Cardiac fibroblast (primary cell): ENCODE data around the gene TCF7L1.
A peak's percentile ranks its signal among the peaks of the same experiment; 100 is the strongest.

Source experiments
- DNase-seq, 2 donors: peaks; one replicate each; pipeline versions ENCODE4 v3.0.0 to v3.0.0-alpha.2; 2010; ENCODE audit warnings: low read depth in 2 of 2
- H3K4me3 ChIP-seq, 2 donors: replicated peaks in 1 of 2; 1 replicate in 1 of 2; 2 replicates in 1 of 2; pipeline ENCODE4 v1.5.1; 2011; ENCODE audit warnings: low read depth in 2 of 2, low read length in 2 of 2, mild to moderate bottlenecking in 2 of 2, moderate library complexity in 1 of 2
- CTCF ChIP-seq: IDR thresholded peaks from one replicate; pipeline ENCODE4 v1.5.1; 2011; ENCODE audit warnings: low read depth, mild to moderate bottlenecking, low read length, inconsistent platforms

TCF7L1 gene

GRCh38 chr2:85244828-85245227, 111.6 kb downstream of the TCF7L1 start:
- no peak for DNase-seq
- H3K4me3 ChIP-seq = no peak overlapping the region
- no peak for TF ChIP-seq CTCF

GRCh38 chr2:85245891-85246290, 112.7 kb downstream of the TCF7L1 start:
- TF ChIP-seq CTCF = no peak
- no peak overlapping the region for H3K4me3 ChIP-seq
- no peak for DNase-seq

- TF ChIP-seq CTCF = no peak
- DNase-seq = no peak
- H3K4me3 ChIP-seq = no peak overlapping the region
Measured at GRCh38 chr2:85246348-85246747, 113.2 kb downstream of the TCF7L1 start.

- no peak overlapping the region for H3K4me3 ChIP-seq
- no peak for TF ChIP-seq CTCF
- no peak for DNase-seq
Measured at GRCh38 chr2:85247610-85248009, 114.4 kb downstream of the TCF7L1 start.

- no peak overlapping the region for H3K4me3 ChIP-seq
- no peak for TF ChIP-seq CTCF
- DNase-seq = peak; percentile 91 to 96
Measured at GRCh38 chr2:85248773-85249509, 115.7 kb downstream of the TCF7L1 start.

- no peak for TF ChIP-seq CTCF
- peak in 1 of 2 donors; percentile 81 for DNase-seq
- H3K4me3 ChIP-seq = no peak overlapping the region
Measured at GRCh38 chr2:85250045-85250444, 116.9 kb downstream of the TCF7L1 start.

GRCh38 chr2:85251070-85251616, 118.0 kb downstream of the TCF7L1 start:
- no peak for DNase-seq
- no peak overlapping the region for H3K4me3 ChIP-seq
- no peak for TF ChIP-seq CTCF
